HG03439 (cell line): ENCODE results near the gene TMEM107.

Experiments
- ATAC-seq: cut with Tn5 transposase; IDR thresholded peaks from one replicate; pipeline ENCODE4 v1.9.1; 2021; ENCODE audit warnings: mild to moderate bottlenecking, moderate library complexity; ENCODE audit not compliant: unreplicated experiment

TMEM107 gene

GRCh38 chr17:8151641-8152111, 24.5 kb downstream of the TMEM107 start:
- ATAC-seq = no peak

- ATAC-seq = peak; percentile 38
Observed at GRCh38 chr17:8151120-8151640, 25.0 kb downstream of the TMEM107 start.

- no peak for ATAC-seq
Observed at GRCh38 chr17:8150194-8151119, 25.7 kb downstream of the TMEM107 start.

GRCh38 chr17:8149419-8150193, 26.6 kb downstream of the TMEM107 start:
- ATAC-seq = no peak

GRCh38 chr17:8148560-8148959, 27.6 kb downstream of the TMEM107 start:
- ATAC-seq = no peak

GRCh38 chr17:8147805-8148404, 28.3 kb downstream of the TMEM107 start:
- ATAC-seq = no peak

GRCh38 chr17:8147141-8147804, 28.9 kb downstream of the TMEM107 start:
- ATAC-seq = no peak

GRCh38 chr17:8146381-8147140, 29.6 kb downstream of the TMEM107 start:
- no peak for ATAC-seq

- no peak for ATAC-seq
Observed at GRCh38 chr17:8145811-8146210, 30.4 kb downstream of the TMEM107 start.

- no peak for ATAC-seq
Observed at GRCh38 chr17:8144401-8145231, 31.6 kb downstream of the TMEM107 start.

- ATAC-seq = no peak
Observed at GRCh38 chr17:8143581-8144400, 32.4 kb downstream of the TMEM107 start.

- ATAC-seq = no peak
Observed at GRCh38 chr17:8142887-8143580, 33.1 kb downstream of the TMEM107 start.

- no peak for ATAC-seq
Observed at GRCh38 chr17:8142158-8142886, 33.9 kb downstream of the TMEM107 start.

GRCh38 chr17:8141741-8142140, 34.4 kb downstream of the TMEM107 start:
- ATAC-seq = no peak

- no peak for ATAC-seq
Observed at GRCh38 chr17:8141045-8141444, 35.1 kb downstream of the TMEM107 start.

GRCh38 chr17:8140065-8141029, 35.8 kb downstream of the TMEM107 start:
- ATAC-seq = no peak
